ENCODE results near the gene IER2.

The IER2 gene

DNA sequence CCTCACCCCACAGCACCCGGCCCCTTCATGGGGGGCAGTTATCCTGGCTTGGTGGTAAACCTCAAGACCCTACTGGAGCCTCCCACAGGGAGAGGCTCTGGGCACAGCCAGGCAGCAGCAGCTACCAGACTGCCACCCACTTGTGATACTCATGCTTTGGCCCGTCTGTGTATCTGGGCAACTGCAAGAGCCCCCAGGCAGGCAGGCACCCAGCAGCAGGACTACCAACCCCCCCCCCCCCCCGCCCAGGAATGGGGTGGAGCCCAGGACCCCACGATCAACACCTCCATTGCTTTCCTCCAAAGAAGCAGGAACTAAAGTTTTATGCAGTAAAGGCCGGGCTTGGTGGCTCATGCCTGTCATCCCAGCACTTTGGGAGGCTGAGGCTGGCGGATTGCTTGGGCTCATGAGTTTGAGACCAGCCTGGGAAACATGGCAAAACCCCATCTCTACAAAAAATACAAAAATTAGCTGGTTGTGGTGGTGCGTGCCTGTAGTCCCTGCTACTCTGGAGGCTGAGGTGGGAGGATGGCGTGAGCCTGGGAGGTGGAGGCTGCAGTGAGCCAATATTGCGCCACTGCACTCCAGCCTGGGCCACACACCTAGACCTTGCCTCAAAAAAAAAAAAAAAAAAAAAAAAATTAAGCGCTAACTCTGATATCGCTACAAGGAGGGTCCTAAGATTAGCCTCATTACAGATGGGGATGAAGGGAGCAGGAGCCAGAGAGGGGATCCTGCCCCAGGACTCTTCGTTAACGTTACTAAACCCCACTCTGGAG lies 46.4 kb upstream of the IER2 start:
- Histone ChIP-seq H3K4me1 (peaks cover 16% of the 10 kb centered on the region), H3K27me3 (no peaks in the 10 kb centered on the region), H3K36me3 (peaks cover 17% of the 10 kb centered on the region; the same call in 1 of the 2 replicates), H3K9me3 (no peaks in the 10 kb centered on the region), H3K4me3 (ENCODE audit: low read depth, low read length) (no peak overlapping the region; the same call in 1 of the 2 replicates)
- TF ChIP-seq, protein P1, sequence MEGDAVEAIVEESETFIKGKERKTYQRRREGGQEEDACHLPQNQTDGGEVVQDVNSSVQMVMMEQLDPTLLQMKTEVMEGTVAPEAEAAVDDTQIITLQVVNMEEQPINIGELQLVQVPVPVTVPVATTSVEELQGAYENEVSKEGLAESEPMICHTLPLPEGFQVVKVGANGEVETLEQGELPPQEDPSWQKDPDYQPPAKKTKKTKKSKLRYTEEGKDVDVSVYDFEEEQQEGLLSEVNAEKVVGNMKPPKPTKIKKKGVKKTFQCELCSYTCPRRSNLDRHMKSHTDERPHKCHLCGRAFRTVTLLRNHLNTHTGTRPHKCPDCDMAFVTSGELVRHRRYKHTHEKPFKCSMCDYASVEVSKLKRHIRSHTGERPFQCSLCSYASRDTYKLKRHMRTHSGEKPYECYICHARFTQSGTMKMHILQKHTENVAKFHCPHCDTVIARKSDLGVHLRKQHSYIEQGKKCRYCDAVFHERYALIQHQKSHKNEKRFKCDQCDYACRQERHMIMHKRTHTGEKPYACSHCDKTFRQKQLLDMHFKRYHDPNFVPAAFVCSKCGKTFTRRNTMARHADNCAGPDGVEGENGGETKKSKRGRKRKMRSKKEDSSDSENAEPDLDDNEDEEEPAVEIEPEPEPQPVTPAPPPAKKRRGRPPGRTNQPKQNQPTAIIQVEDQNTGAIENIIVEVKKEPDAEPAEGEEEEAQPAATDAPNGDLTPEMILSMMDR (IDR thresholded peaks at IDR 0.05; ENCODE audit: low read depth, low read length) = no peak
- DNase-seq = no peak

GRCh38 chr19:13104360-13104847 lies 45.8 kb upstream of the IER2 start:
- peaks cover 16% of the 10 kb centered on the region for H3K4me1 ChIP-seq
- H3K4me3 ChIP-seq (ENCODE audit: low read depth, low read length) = peak overlapping the region; percentile 13
- peak; percentile 83 for DNase-seq
- H3K9me3 ChIP-seq = no peaks in the 10 kb centered on the region
- TF ChIP-seq, protein P1 (IDR thresholded peaks at IDR 0.05; ENCODE audit: low read depth, low read length) = peak; percentile 77
- H3K27me3 ChIP-seq = no peaks in the 10 kb centered on the region
- H3K36me3 ChIP-seq = peaks cover 23% of the 10 kb centered on the region

DNA sequence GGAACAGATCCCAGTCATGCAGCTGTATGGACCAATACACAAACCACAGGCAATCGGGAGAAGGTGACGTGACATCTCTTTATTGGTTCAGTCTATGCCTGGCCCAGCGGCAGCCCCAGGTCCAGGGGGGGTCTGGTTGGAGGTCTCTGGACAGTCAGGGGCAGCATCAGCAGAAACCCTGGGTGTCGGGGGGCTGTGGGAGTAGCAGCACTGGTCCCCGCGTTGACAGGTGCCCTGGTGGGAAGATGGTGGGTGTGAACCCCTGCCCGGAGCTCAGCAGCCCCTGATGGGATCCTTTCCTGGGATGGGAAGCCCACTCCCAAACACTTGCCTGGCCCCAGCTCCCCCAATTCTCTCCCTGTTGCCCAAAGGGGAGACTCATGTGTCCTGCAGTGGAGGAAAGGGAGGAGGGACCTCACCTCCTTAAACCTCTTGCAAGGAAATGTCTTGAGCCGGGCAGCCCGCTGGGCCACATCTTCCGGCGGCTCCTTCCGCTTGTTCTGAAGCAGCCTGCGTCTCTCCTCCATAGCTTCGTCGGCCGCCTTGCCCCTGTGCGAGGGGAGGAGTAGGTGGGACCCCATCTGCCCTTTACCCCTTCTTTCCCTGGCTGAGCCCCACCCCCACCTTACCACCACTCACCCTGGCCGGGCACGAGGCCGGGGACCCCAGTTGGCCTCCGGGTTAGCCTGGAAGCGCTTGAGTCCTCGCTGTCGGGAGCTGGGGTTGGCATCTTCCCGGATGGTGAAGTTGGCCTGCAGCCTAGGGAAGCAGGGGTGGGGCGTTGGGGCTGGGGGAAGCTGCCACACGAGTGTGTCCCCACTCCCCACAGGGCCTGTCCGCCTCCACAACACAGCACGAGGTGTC lies 45.1 kb upstream of the IER2 start:
- H3K4me3 ChIP-seq (ENCODE audit: low read depth, low read length) = peak overlapping the region; percentile 13
- no peaks in the 10 kb centered on the region for H3K9me3 ChIP-seq
- H3K27me3 ChIP-seq = no peaks in the 10 kb centered on the region
- no peak for DNase-seq
- peaks cover 27% of the 10 kb centered on the region for H3K36me3 ChIP-seq
- H3K4me1 ChIP-seq = peaks cover 16% of the 10 kb centered on the region
- TF ChIP-seq, protein P1 (IDR thresholded peaks at IDR 0.05; ENCODE audit: low read depth, low read length) = no peak

DNA sequence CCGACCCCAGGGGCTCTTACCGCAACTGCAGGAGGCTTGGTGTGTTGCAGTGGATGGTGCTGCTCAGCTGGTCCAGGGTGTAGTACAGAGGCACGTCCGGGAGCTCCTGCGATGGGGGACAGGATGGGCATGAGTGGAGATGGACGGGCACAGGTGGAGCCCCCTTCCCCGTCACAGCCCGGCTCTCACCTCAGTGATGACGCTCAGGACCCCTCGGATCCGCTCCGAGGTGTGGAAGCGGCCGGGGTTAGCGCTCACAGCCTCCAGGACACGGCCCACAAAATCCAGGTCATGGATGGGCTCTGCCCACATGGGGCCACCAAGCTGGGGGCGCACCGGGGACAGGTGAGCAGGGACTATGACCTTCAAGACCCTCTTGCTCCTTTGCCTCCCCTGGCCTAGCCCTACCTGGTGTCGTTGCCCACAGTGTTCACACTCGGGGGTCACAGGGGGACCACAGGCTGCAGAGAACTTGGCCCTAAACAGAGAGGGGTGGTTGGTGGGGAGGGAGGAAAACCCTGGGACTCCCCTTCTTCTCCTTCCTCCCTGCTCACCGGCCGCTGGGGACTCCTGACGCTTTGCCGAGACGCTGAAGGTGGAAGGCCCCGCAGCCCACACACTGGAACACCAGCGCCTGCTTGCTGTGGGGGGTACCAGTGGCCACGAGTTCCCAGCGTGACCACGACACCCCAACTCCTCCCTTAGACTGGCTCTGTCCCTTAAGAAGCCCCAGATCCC lies 40.7 kb upstream of the IER2 start:
- TF ChIP-seq, protein P1 (IDR thresholded peaks at IDR 0.05; ENCODE audit: low read depth, low read length) = no peak
- Histone ChIP-seq H3K36me3 (peaks cover 60% of the 10 kb centered on the region), H3K4me1 (peaks cover 4% of the 10 kb centered on the region; the same call in 1 of the 2 replicates)

DNA sequence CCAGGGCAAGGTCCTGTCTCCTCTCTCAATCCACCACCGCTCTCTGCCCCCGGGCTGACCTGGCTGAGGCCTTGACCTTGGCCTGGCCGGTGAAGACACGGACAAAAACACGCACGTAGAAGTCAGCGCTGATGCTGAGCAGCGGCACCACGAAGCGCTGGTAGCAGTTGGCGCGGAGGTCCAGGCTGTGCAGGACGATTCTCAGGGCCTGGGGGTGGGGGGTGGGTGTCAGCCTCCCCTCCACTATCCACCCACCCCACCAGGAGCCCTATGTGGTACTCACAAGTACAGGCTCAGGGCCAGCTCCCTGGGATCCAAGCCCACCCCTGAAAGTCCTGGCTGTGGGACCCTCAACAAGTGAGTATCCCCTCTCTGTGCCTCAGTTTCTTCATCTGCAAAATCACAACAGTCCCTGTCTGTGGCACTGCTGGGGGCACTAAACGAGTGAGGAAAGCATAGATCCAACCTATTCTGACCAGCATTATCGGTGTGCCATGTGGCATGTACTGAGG lies 40.1 kb upstream of the IER2 start:
- DNase-seq = no peak
- Histone ChIP-seq H3K4me3 (ENCODE audit: low read depth, low read length) (no peak overlapping the region), H3K9me3 (no peaks in the 10 kb centered on the region), H3K27me3 (no peaks in the 10 kb centered on the region), H3K4me1 (no peaks in the 10 kb centered on the region; the same call in 1 of the 2 replicates), H3K36me3 (peaks cover 64% of the 10 kb centered on the region)
- TF ChIP-seq, protein P1 (IDR thresholded peaks at IDR 0.05; ENCODE audit: low read depth, low read length) = no peak

More for the DNA sequence above, 40.7 kb upstream of the IER2 start:
- Histone ChIP-seq H3K4me3 (ENCODE audit: low read depth, low read length) (no peak overlapping the region), H3K9me3 (no peaks in the 10 kb centered on the region), H3K27me3 (no peaks in the 10 kb centered on the region)
- DNase-seq = no peak
